Activated T-helper 1 cell treated with anti-CD3 and anti-CD28 coated beads, Interleukin-2, amount 50 U/mL, for 16 hours (primary cell): ENCODE results near the gene PRPS1.
A peak's percentile ranks its signal among the peaks of the same experiment; 100 is the strongest.
"Not testable (repeated sequence)": the region's sequence is repeated elsewhere in the genome, so short reads cannot be mapped to it uniquely, and the experiment has no call there.

Experiments used
- DNase-seq, 2 donors: peaks; one replicate each; pipeline ENCODE4 v3.0.0-alpha.2; 2020; ENCODE audit warnings: low read depth in 1 of 2, low spot score in 1 of 2

Gene PRPS1

DNA sequence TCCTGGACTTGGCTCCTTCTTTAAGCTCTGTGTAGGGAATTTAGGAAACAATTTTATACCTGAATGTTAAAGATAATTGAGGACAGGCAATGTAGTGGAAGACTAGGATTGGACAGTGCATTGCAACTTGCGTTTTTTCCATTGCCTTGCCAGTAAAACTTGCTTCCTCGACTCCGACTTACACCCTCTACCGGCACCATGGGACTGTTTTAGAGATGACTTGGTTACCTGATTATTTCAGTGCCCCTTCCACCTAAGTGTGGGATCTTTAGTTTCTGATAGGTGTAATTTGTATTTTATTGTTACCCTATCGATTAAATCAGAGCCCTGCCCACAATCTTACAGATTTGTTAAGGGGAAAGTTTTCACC is 1.2 kb downstream of the PRPS1 start:
- DNase-seq, result no peak

GRCh38 chrX:107630031-107630689 is 1.9 kb downstream of the PRPS1 start:
- DNase-seq, result no peak

DNA sequence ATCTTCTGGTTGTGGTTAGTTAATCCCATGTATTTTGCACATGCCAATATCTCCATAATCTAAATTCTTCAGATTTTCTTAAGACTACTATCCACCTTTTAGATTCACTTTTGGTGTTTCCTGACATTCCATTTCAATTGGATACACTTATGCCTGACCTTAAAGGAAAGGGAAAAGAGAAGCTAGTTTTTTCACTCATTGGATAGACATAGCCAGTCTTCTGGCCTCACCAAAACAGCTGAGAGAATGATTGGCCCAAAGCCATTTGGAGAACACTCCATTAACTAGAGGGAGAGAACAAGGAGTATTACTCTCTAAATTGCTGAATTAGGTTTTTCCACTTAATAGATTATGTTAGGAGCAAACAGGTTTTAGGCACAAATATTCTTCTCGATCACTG is 4.0 kb downstream of the PRPS1 start:
- no peak for DNase-seq

DNA sequence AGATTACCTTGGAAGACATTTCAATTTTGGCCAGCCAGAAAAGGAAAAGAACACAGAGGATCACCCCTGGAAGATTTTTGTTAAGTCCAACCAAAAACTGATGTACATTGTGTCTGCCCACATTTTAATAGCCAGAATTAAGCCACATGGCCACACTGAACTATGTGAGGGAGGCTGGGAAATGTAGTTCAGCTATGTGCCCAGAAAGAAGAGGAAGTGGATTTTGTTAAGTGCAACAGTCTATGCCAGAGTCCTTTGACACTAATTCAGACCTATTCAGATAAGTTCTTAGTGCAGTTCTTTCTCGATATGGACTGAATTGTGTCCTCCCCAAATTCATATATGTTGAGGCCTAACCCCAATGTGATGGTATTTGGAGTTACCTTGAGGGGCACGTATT is 18.4 kb downstream of the PRPS1 start:
- DNase-seq, result no peak

GRCh38 chrX:107648332-107648731 is 20.0 kb downstream of the PRPS1 start:
- DNase-seq, result no peak

GRCh38 chrX:107654566-107654871 is 26.2 kb downstream of the PRPS1 start:
- DNase-seq, result no peak

DNA sequence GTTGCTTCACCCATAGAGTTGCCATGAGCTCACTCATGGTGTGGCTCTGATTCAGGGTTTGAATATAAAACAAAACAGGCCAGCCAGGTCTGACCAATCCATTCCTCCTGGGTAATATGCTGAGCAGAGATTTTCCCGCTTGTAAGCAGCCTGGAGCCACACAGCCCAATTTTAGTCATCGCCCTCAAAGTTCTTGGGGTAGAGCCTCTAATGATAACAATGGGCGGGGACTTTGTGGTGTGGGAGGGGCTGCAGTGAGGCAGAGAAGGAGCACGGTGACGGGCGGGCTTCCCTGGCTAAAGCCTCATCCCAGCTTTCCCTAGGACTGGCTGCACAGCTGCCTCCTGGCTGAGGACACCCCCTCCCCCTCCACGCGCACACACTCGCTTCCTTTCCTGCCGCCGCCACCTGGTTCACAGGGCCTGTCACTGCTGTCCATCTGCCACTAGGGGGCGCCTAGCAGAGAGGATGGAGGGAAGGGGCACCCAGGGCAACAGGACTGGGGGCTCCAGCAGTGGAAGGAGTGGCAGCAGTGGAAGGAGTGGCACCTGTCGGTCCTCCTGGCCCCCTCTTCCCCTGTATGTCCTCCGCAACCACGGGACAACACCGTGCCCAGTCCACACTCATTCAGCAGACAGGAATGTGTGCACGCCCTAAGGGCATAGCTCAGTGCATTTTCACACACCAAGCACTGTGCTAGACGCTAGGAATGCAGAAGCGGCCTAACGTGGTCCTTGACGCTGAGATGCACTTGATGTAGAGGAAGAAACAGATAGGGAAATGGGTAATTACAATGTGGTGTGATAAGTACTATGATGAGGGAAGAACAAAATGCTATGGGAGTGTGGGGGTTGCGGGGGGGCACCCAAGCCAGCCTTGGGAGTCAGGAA is 26.8 kb downstream of the PRPS1 start:
- peak; percentile 37 to 55 for DNase-seq

- DNase-seq, result no peak
Observed at GRCh38 chrX:107656978-107657377, 28.7 kb downstream of the PRPS1 start.

DNA sequence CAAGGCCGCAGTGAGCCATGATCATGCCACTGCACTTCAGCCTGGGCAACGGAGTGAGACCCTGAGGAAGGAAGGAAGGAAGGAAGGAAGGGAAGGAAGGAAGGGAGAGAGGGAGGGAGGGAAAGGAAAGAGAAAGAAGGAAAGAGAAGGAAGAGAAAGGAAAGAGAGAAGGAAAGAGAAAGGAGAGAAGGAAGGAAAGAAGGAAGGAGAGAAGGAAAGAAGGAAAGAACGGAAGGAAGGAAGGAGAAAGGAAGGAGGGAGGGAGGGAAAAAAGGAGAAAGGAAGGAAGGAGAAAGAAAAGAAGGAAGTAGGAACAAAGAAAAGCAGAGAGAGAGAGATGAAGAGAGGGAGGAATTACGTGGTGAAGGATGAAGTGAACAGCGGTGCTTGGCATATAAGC is 30.4 kb downstream of the PRPS1 start:
- DNase-seq, result no peak

DNA sequence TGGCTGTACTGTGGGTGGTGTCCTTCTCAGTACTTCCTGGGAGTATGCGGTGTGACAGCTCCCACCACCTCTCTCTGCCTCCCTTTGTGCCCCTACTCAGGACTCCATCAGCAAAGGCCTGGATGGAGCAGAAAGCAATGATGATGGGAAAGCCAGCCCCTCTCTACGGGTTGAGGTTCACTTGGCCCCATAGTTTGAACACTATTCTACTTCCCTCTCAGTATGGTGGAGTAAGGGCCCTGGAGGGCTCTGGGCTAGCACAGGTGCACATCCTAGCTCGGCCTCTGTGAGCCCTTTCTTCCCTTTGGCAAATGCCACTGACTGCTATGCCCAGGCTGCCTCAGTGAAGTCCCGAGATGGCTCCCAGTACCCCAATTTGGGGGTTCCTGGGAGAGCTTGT is 31.0 kb downstream of the PRPS1 start:
- no peak for DNase-seq

DNA sequence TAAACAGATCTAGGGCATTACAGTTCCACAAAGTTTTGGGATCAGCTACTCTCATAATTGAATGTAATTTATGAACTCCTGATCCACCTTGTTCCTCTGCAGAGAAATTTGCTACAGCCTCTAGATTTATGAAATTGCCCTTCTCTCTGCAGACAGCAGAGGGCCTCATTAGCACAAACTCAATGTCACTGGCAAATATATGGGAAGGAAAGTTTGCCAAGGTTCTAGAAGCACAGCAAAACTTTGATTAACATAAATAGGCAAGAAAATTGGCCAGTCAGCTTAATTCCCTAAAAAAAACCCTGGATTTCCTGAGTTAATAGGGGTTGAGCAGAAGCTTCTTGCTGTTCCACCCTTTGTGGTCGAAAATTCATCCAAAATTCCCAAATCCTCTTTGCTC is 31.5 kb downstream of the PRPS1 start:
- no peak for DNase-seq

- DNase-seq, result no peak
Observed at GRCh38 chrX:107662145-107662544, 33.8 kb downstream of the PRPS1 start.

GRCh38 chrX:107662824-107663223 is 34.5 kb downstream of the PRPS1 start:
- DNase-seq, result no peak

- DNase-seq, result no peak
Observed at GRCh38 chrX:107666931-107667330, 38.6 kb downstream of the PRPS1 start.

DNA sequence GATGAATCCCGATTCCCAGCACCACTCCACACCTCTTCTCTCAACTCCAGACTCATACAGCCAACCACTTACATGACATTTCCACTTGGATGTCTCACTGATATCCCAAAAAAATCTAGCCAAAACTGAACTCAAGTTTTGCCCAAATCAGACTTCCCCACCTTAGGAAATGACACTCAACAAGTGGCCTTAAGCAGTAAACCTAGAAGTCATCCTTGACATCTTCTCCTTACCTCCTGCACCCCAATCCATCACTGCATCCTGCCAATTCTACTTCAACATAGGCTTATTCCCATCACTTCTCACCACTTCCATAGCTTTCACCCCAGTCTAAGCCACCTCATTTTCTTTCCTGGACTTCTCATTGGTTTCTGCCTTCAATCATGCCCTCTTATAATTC is 39.1 kb downstream of the PRPS1 start:
- no peak for DNase-seq

GRCh38 chrX:107668710-107669109 is 40.4 kb downstream of the PRPS1 start:
- not testable (repeated sequence) for DNase-seq

- no peak for DNase-seq
Observed at GRCh38 chrX:107669261-107669660, 41.0 kb downstream of the PRPS1 start.

GRCh38 chrX:107669885-107670628 is 41.7 kb downstream of the PRPS1 start:
- DNase-seq, result no peak

DNA sequence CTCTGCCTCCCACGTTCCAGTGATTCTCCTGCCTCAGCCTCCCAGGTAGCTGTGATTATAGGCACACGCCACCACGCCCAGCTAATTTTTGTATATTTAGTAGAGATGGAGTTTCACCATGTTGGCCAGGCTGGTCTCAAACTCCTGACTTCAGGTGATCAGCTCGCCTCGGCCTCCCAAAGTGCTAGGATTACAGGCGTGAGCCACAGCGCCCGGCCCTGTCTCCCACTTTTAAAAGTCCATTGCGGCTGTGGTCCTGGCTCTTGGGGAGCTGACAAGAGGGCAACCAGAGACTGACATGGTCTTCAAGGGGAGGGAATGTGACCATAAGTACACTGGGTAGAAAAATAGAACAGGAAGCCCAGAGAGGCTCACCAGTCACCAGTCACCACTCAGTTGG is 42.9 kb downstream of the PRPS1 start:
- not testable (repeated sequence) for DNase-seq

GRCh38 chrX:107672955-107673378 is 44.7 kb downstream of the PRPS1 start:
- peak; percentile 50 to 71 for DNase-seq

GRCh38 chrX:107673431-107673830 is 45.1 kb downstream of the PRPS1 start:
- DNase-seq, result no peak

DNA sequence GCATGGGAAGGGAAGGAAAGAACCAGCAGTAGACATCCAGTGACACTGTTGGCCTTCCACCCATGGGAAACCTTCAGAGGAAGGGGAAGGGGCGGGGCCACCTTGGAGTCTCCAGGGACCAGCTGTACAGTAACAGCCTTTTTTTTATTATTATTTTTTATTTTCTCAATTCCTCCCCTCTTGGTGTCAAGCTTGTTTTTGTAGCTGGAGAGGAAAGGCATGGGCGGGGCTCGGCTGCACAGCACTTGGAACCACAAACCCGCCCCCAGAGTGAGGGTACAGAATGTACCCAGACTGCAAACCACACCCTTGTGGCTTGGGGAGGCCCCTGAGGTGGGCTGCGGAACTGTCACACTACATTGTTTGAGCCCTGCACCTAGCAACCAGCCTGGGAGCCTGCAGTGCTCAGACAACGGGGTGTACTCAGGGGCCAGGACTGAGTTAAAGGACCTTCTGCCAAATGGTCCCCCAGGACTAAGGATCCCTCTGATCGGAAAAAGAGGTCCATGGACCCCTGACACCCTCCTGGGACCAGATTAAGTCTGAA is 45.7 kb downstream of the PRPS1 start:
- DNase-seq, result peak; percentile 72 to 85
